GM21717 (cell line): ENCODE data around the gene C1orf56.
A peak's percentile ranks its signal among the peaks of the same experiment; 100 is the strongest.
"Not testable (repeated sequence)": the region's sequence is repeated elsewhere in the genome, so short reads cannot be mapped to it uniquely, and the experiment has no call there.

Experiments used
- ATAC-seq: cut with Tn5 transposase; IDR thresholded peaks from one replicate; pipeline ENCODE4 v1.9.1; 2021; ENCODE audit warnings: mild to moderate bottlenecking, moderate library complexity; ENCODE audit not compliant: unreplicated experiment

C1orf56 gene

DNA sequence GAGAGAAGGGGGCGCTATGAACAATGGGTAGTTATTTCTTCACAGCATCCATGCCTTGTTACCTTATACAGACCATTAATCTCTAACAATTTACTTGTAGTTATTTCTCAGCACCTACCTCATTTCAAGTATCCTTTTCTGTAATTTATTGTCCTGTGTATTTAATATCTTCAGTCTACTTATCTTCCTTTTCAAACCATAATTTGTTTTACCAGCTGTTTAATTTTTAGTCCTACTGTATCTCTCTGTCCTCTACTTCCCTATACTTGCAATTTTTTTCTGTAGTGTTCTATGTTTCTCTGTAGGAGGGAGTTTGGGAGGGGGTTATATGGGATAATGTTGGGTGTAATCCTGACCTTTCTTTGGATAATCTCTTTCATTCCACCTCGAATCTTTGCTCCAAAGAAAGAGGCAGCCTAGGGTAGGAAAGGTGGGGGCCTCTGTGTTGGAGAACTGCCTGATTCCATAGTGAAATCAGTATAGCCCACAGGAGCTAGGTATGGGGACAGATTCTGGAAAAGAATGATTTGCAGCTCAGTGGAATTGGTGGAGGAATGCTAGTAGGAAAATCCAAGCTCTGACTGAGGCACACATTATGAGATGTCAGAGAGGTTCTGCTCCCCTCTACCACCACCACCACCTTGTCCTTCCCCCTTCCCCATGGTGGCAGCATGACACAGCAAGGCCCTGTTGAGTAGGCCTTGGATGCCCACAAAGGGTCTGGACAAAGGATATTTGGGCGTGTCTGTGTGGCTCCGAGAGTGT lies 13.3 kb downstream of the C1orf56 start:
- no peak for ATAC-seq

DNA sequence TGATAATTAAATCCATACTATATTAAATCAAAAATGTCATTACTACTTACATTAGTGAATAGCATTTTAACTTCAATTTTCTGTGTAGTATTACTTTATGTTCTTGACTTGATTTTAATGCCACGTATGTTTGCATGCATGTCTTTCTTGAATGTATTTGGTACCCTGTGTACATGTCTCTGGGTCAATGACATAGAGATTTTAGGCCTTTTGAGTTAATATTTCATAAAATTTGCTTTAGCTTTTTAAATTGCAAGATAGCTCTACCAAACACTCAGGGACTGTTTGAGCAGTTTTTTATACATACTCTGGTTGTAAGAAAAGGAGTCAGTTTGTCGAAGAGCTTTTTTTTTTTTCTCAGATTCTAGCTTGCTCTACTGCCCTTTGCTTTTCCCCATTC lies 14.2 kb downstream of the C1orf56 start:
- no peak for ATAC-seq

DNA sequence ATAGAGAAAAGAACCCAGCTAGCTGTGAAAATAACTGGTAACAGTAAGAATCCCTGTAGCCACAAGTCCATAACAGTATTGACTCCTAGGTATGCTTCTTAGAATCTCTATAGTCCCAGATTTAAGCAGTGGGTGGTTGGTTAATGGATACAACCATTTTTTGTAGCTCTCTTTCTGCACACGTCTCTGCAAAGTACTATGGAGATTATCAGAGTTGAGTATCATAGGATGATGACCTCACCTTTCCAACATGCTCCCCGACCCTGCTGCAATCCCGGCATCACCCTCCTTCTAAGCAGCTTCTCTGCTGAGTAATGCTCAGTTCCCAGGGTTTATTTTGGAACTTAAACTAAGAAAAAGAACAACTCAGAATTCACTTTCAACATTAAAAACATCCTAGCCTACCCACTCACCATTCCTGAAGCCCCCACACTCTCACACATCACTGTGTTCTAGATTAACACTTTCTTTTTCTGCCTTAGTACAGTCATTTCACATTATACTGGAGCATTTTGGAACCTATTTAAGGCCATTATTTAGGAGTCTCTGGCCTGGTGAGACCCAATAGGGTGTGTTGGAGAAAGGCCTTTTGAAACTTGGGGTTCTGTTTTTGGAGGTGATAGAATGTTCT lies 15.3 kb downstream of the C1orf56 start:
- ATAC-seq = no peak

DNA sequence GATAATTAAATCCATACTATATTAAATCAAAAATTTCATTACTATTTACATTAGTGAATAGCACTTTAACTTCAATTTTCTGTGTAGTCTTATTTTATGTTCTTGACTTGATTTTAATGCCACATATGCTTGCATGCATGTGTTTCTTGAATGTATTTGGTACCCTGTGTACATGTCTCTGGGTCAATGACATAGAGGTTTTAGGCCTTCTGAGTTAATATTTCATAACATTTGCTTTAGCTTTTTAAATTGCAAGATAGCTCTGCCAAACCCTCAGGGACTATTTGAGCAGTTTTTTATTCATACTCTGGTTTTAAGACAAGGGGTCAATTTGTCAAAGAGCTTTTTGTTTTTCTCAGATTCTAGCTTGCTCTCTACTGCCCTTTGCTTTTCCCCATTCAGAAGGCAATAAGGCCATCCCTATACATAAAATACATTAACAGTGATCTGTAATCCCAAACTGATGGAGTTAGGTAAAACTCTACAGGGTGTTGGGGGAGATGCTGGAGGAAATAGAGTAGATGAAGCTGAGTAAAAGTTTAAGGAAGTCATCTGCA lies 17.6 kb downstream of the C1orf56 start:
- no peak for ATAC-seq

DNA sequence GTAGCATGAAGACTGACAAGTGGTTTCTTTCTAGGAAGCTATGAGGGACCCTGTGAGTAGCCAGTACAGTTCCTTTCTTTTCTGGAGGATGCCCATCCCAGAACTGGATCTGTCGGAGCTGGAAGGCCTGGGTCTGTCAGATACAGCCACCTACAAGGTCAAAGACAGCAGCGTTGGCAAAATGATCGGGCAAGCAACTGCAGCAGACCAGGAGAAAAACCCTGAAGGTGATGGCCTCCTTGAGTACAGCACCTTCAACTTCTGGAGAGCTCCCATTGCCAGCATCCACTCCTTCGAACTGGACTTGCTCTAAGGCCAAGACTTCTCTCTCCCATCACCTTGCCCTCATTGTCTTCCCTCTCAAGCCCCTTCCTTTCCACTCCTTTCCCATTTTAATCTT lies 19.6 kb downstream of the C1orf56 start:
- no peak for ATAC-seq

DNA sequence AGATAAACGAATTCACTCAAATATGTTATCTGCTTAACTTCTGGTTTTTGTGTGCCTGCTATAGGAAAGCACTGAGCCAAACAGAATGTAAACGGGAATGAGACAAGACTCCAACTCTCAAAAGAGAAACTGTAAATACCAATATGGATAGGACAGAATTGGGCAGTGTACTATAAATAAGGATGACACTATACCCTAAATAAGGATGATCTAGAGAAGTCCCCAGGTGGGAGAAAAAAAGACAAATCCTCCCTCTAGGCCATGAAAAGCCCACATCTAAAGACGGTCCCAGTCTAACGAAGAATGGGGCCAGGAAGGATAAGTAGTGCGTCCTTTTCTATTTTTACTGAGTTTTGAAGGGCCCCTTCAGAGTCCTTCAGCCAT lies 21.5 kb downstream of the C1orf56 start:
- ATAC-seq = no peak

DNA sequence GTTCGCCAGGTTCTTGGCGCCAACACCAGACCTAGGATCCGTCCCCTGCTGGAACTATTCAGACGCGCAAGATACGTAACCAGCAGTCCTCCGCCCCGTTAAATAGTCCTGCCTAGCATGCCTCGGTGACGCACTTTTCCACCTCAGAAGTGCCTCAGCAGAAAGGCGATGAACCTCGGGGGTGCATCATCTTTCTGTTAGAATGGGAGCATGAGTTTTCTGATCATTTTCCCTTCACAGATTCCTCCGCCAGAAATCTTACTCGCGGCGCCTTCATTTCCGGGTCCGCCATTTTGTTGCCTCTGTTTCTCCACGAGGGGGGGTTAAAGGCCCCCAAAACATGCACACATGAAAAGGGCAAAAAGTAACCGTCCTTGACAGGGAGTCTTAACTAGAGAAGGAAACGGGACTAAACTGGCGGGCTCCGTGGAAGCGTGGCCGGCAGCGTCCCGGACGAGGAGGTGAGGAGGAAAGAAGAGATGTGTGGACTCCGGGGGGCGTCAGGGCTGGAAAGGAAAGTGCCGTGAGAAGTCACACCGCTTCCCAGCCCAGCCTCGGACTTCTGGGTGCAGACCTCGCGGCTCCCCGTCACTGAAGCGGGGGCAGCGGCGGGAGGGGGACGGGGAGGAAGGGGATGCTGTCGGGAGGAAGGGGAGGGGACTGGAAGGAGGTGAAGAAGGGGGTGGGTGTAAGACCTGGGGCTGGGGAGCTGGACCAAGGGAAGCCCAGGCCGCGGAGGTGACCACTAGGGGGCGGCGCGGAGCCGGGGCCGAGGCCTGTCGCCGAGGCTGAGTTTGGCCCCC lies 23.1 kb downstream of the C1orf56 start, which contains the start of gene GABPB2:
TSS of gene GABPB2 (plus strand) at position 288 of the 803 bp plus-strand sequence. CDS start 17,429 bp downstream, outside the sequence.
- ATAC-seq = peak; percentile 61

DNA sequence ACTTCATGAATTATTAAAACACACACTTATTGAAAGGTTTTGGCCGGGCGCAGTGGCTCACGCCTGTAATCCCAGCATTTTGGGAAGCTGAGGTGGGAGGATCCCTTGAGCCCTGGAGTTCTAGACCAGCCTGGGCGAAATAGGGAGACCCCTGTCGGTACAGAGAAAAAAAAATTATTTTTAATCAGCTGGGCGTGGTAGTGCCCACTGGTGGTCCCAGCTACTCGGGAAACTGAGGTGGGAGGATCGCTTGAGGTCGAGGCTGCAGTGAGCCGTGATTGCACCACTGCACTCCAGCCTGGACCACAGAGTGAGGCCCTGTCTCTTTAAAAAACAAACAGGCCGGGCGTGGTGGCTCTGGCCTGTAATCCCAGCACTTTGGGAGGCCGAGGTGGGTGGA lies 24.7 kb downstream of the C1orf56 start:
- no peak for ATAC-seq

DNA sequence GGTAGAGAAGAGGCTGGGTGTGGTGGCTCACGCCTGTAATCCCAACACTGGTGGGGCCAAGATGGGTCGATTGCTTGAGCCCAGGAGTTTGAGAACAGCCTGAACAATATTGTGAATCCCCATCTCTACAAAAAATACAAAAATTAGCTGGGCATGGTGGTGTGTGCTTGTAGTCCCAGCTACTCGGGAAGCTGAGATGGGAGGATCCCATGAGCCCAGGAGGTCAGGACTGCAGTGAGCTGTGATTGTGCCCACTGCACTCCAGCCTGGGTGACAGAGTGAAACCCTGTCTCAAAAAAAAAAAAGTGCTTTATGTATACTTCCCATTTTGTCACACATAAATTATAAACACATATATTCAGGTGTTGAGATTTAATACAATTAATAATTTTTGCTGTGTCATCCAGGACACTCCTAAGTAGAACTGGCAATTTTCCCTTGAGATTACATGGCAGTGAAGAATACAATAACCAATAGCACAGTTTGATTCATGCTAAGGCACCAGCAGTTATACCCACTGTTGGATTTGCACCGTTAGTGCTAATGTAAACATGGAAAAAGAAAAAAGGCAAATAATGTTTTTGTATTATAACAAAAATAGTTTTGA lies 38.5 kb downstream of the C1orf56 start:
- ATAC-seq = no peak

DNA sequence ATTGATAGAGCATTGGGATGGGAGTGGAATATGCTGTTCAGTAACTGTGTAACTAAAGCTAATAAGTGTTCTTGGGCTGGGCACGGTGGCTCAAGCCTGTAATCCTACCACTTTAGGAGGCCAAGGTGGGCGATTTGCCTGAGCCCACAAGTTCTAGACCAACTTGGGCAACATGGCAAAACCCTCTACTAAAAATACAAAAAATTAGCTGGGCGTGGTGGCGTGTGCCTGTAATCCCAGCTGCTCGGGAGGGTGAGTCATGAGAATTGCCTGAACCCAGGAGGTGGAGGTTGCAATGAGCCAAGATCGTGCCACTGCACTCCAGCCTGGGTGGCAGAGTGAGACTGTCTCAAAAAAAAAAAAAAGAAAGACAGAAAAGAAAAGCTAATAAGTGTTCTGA lies 49.9 kb downstream of the C1orf56 start:
- ATAC-seq = not testable (repeated sequence)

DNA sequence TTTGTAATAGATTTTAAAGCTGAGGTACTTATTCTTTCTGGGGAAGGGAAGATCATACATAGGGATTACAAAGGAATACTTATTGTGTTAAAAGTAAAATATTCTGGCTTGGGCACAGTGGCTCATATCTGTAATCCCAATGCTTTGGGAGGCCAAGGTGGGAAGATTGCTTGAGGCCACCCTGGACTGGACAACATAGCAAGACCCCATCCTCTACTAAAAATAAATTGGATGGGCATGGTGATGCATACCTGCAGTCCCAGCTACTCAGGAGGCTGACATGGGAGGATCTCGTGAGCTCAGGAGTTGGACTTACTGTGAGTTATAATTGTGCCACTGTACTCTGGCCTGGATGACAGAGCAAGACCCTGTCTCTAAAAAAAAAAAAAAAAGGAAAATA lies 50.6 kb downstream of the C1orf56 start:
- ATAC-seq = no peak
